ENCODE measurements around the gene C14orf180. TPM values are rescaled to one million over a fixed set of nuclear protein-coding genes. Genes with fewer than 3 reads are reported as not detected.

Gene C14orf180
- total and polyA plus RNA-seq, 2 experiments from 2014 or later: not detected

DNA sequence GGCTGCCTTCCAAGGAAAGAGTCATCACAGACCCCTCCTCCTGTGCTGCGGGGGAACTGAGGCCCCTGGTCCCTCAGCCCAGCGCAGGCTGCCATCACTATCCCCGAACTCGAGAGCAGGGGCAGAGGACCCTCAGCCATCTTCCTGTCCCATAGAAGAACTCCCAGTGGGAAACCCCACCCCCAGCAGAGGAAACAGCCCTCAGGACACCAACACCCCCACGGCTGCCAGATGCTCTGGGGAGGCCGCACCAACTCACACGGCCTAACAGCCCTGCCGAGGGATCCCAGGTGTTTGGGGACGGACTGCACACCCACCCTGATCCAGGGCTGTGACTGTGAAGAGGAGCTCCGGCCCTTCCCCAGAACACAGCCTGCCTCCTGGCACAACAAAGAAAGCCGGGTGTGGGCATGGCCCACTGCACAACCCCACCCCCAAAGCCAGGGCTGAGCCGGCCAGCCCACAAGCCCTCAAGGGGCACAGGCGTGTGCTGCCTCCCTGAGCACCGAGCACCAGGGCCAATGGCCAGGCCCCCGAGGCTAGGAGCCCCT is 16.3 kb upstream of the C14orf180 start:
- Histone ChIP-seq H3K9me2 (ENCODE audit: insufficient read depth) (no peaks in the 10 kb centered on the region), H2AFZ (no peak overlapping the region), H3K4me3 (no peak overlapping the region), H3F3A (ENCODE audit: insufficient read depth) (no peaks in the 10 kb centered on the region), H3K27me3 (replicated peaks; ENCODE audit: insufficient read depth) (peaks cover 10% of the 10 kb centered on the region; the same call in 1 of the 2 replicates), H3K79me2 (ENCODE audit: insufficient read depth) (no peaks in the 10 kb centered on the region), H3K9ac (no peak overlapping the region), H4K20me1 (ENCODE audit: insufficient read depth) (no peaks in the 10 kb centered on the region), H3K4me2 (ENCODE audit: unreplicated experiment) (no peak overlapping the region), H3K36me3 (ENCODE audit: low read depth) (no peaks in the 10 kb centered on the region), H3K4me1 (ENCODE audit: insufficient read depth) (no peaks in the 10 kb centered on the region), H3K27ac (no peak overlapping the region), H3K9me3 (ENCODE audit: low read depth) (no peaks in the 10 kb centered on the region)
- TF ChIP-seq EZH2 (IDR thresholded peaks at IDR 0.05; ENCODE audit: insufficient read depth, poor library complexity, severe bottlenecking) (no peak), EZH2phosphoT487 (IDR thresholded peaks at IDR 0.05; ENCODE audit: insufficient read depth, low read depth) (no peak)
- WGBS, 2 experiments (ENCODE audit: low coverage in 1 of 2, low lambda C conversion rate in 2 of 2, missing lambda C conversion rate in 2 of 2): 45 to 46% methylated on average over 15 of the region's 15 CpGs
- DNase-seq: no peak
- in situ Hi-C loops (cut with MboI): loop anchor here (10.0 kb wide), 1 partner anchor 428 kb away; the partner anchor contains the start of gene KIF26A

DNA sequence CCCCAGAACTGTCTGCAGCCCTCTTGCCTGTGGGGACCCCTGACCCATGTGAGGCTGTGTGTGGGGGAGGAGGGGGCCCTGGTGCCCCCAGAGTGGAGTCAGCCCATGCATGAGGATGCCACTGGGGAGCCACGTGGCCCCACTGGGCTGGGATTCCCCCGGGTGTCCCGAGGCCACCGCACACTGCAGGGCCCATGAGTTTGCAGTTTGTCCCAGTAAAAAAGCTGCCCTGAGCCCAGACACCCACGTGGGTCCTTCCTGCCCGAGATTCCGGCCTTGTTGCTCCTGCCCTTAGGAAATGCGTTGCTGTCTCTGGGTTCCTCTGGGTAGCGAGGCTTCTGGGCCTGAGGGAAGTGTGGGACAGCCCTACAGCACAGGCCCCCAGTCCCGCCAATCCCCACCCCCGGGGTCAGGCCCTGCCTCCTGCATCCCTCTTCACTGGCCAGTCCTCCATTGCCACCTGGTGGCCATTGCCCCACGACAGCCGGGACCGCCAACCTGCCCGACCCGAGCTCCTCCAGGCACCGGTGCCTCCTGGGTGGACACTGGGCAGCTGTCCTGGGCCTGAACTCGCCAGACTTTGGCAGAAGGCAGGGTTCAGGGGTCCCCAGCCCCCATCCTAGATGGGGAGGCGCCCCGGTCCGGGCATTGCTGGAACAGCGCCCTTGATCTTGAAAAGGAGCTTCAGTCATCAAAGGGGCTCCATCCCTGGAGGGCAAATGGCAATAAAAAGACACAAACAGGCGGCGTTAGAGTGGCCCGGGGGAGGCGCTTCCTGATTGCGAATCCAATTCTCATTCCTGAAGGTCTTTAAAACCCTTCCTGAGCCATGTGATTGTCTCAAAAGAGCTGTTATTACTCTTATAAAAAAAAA is 15.6 kb upstream of the C14orf180 start:
- Histone ChIP-seq H3K27me3 (replicated peaks; ENCODE audit: insufficient read depth) (peaks cover 13% of the 10 kb centered on the region), H3K4me2 (ENCODE audit: unreplicated experiment) (no peak overlapping the region), H3K9me3 (ENCODE audit: low read depth) (no peaks in the 10 kb centered on the region), H3F3A (ENCODE audit: insufficient read depth) (no peaks in the 10 kb centered on the region), H3K4me1 (ENCODE audit: insufficient read depth) (no peaks in the 10 kb centered on the region), H3K79me2 (ENCODE audit: insufficient read depth) (no peaks in the 10 kb centered on the region), H3K27ac (no peak overlapping the region), H3K9ac (no peak overlapping the region), H3K4me3 (no peak overlapping the region), H4K20me1 (ENCODE audit: insufficient read depth) (no peaks in the 10 kb centered on the region), H3K9me2 (ENCODE audit: insufficient read depth) (no peaks in the 10 kb centered on the region), H3K36me3 (ENCODE audit: low read depth) (no peaks in the 10 kb centered on the region), H2AFZ (no peak overlapping the region)
- peak; percentile 63 for DNase-seq
- TF ChIP-seq EZH2phosphoT487 (IDR thresholded peaks at IDR 0.05; ENCODE audit: insufficient read depth, low read depth): no peak
- TF ChIP-seq EZH2 (IDR thresholded peaks at IDR 0.05; ENCODE audit: insufficient read depth, poor library complexity, severe bottlenecking): no peak
- in situ Hi-C loops (cut with MboI): loop anchor here (10.0 kb wide), 1 partner anchor 429 kb away; the partner anchor contains the start of gene KIF26A
- WGBS, 2 experiments (ENCODE audit: low coverage in 1 of 2, low lambda C conversion rate in 2 of 2, missing lambda C conversion rate in 2 of 2): 3 to 6% methylated on average over 23 to 25 of the region's 27 CpGs

DNA sequence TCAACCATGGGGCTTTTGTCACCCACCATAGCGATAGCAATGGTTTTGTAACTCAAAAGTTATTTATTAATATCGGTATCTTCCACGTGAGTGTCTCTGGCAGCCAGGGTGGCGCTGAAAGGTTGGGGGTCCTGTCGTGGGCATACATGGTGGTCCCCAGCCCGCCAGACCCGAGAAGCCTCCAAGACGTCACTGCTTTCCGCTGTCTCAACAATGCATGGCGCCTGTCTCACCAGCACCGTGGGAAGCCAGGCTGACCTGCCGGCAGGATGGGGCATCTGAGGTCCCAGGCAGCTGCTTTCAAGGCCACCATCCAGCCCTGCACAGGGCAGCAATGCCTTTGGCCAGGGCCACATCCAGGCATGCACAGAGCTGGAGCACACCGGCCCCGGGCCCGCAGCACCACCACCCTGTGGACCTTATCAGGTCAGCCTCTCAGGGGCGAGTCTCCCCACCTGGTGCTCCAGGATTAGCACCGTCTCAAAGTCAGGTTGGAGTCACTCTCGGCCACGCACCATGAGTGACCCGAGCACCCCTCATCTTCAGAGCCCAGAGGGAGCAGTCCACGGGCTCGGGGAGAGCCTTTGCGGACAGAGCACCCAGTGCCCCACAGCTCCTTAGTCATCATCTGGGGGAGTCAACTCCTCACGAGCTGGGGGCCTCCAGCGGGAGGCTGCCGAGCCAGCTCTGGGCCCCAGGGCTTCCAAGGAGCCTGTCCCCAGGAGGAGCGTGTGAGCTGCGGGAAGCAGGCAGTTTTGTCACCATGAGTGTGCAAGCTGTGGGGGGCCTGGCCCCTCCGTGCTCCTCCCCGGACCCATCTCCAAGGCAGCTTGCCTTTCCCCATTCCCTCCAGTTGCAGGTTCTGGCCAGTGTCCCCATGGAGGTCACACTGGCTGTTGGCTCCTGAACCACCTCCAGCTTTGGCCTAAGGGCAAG is 14.6 kb upstream of the C14orf180 start:
- Histone ChIP-seq H3F3A (ENCODE audit: insufficient read depth) (no peaks in the 10 kb centered on the region), H3K9ac (no peak overlapping the region), H4K20me1 (ENCODE audit: insufficient read depth) (no peaks in the 10 kb centered on the region), H2AFZ (no peak overlapping the region), H3K4me1 (ENCODE audit: insufficient read depth) (no peaks in the 10 kb centered on the region), H3K9me3 (ENCODE audit: low read depth) (no peaks in the 10 kb centered on the region), H3K27ac (no peak overlapping the region), H3K4me3 (no peak overlapping the region), H3K79me2 (ENCODE audit: insufficient read depth) (no peaks in the 10 kb centered on the region), H3K36me3 (ENCODE audit: low read depth) (no peaks in the 10 kb centered on the region), H3K4me2 (ENCODE audit: unreplicated experiment) (no peak overlapping the region), H3K27me3 (replicated peaks; ENCODE audit: insufficient read depth) (peaks cover 13% of the 10 kb centered on the region), H3K9me2 (ENCODE audit: insufficient read depth) (no peaks in the 10 kb centered on the region)
- in situ Hi-C loops (cut with MboI): loop anchor here (10.0 kb wide), 1 partner anchor 430 kb away; the partner anchor contains the start of gene KIF26A
- 41 to 43% methylated on average over 30 of the region's 30 CpGs for WGBS, 2 experiments (ENCODE audit: low coverage in 1 of 2, low lambda C conversion rate in 2 of 2, missing lambda C conversion rate in 2 of 2)
- DNase-seq: no peak
- TF ChIP-seq EZH2phosphoT487 (IDR thresholded peaks at IDR 0.05; ENCODE audit: insufficient read depth, low read depth): no peak
- TF ChIP-seq EZH2 (IDR thresholded peaks at IDR 0.05; ENCODE audit: insufficient read depth, poor library complexity, severe bottlenecking): no peak
